Mucosa of descending colon (tissue), 3 donors: ENCODE data around the gene CACNA1E. TPM values are rescaled to one million over a fixed set of nuclear protein-coding genes. Genes with fewer than 3 reads are reported as not detected.

Experiments
- ATAC-seq: fragments of 200-7000 bp; cut with Tn5 transposase; one replicate; pipeline ENCODE4 v1.9.1; 2020; ENCODE audit warnings: mild to moderate bottlenecking, moderate library complexity
- DNase-seq, 3 donors: peaks; one replicate each; pipeline ENCODE4 v3.0.0-alpha.2; 2020
- H3K36me3 ChIP-seq: fragments of 200-600 bp; one replicate; pipeline ENCODE4 v1.8.0; 2021; ENCODE audit warnings: low read depth, mild to moderate bottlenecking
- H3K4me1 ChIP-seq: fragments of 200-600 bp; one replicate; pipeline ENCODE4 v1.8.0; 2021; ENCODE audit warnings: low read depth, mild to moderate bottlenecking
- H3K4me3 ChIP-seq: fragments of 200-600 bp; one replicate; pipeline ENCODE4 v1.8.0; 2021; ENCODE audit warnings: mild to moderate bottlenecking
- H3K9me3 ChIP-seq: fragments of 200-600 bp; one replicate; pipeline ENCODE4 v1.8.0; 2021; ENCODE audit warnings: mild to moderate bottlenecking
- intact Hi-C, 2 donors: fragments of 100-400 bp; cut with DNase I in 1 of 2; cut with micrococcal nuclease in 1 of 2; formaldehyde crosslinking; loops; one replicate each; pipeline versions ENCODE4 v1.11.0 to v1.11.1; 2022; cut with DNase I, micrococcal nuclease
- total RNA-seq, 3 donors: library from RNA; stranded (reverse); fragmentation: NEBNext Ultra II Directional in 2 of 3; extraction: Animal tissue kit (Norgen Biotek cat#: 25700) in 2 of 3; gene quantifications; one replicate each; pipeline versions ENCODE4 v1.2.1 to v1.2.4, GENCODE V29; 2021 to 2023
- TF ChIP-seq, protein P1 (sequence below): fragments of 200-600 bp; IDR thresholded peaks from one replicate; pipeline ENCODE4 v1.8.0; 2022; ENCODE audit warnings: antibody characterized with exemption, mild to moderate bottlenecking
- donor health status: DM: no; HTN: no; CAD: no; lungs with moderate emphysema.
- donor health status: DM: no; HTN: no; CAD: no.
- donor health status: DM: no; HTN: yes; CAD: no.

The CACNA1E gene
- total RNA-seq, 3 donors from 2014 or later = 0.09 to 1.4 (median 0.22) TPM

DNA sequence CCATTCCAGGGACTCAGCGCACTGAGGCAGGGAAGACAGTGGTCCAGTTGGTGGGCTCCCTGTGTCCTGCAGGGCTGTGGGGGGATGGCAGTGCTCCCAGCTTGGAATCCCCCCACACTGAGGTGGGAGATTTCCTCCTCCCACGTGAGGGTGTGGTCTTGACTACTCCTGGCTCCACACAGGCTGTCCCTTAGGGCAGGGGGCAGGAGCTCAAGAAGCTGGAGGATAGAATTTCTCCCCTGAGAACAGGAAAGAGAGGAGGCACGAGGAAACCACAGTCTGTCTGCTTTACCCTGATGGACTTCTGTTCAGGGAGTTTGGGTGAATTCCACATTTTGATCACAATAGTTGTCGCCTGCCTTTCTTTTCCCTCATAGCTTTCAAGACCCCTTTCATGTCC is 62.1 kb downstream of the CACNA1E start:
- TF ChIP-seq, protein P1, sequence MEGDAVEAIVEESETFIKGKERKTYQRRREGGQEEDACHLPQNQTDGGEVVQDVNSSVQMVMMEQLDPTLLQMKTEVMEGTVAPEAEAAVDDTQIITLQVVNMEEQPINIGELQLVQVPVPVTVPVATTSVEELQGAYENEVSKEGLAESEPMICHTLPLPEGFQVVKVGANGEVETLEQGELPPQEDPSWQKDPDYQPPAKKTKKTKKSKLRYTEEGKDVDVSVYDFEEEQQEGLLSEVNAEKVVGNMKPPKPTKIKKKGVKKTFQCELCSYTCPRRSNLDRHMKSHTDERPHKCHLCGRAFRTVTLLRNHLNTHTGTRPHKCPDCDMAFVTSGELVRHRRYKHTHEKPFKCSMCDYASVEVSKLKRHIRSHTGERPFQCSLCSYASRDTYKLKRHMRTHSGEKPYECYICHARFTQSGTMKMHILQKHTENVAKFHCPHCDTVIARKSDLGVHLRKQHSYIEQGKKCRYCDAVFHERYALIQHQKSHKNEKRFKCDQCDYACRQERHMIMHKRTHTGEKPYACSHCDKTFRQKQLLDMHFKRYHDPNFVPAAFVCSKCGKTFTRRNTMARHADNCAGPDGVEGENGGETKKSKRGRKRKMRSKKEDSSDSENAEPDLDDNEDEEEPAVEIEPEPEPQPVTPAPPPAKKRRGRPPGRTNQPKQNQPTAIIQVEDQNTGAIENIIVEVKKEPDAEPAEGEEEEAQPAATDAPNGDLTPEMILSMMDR = no peak
- Histone ChIP-seq H3K36me3 (no peaks in the 10 kb centered on the region), H3K4me1 (no peaks in the 10 kb centered on the region), H3K4me3 (no peak overlapping the region), H3K9me3 (no peaks in the 10 kb centered on the region)
- DNase-seq = no peak
- intact Hi-C loops = no loop called here
- no peak for ATAC-seq

DNA sequence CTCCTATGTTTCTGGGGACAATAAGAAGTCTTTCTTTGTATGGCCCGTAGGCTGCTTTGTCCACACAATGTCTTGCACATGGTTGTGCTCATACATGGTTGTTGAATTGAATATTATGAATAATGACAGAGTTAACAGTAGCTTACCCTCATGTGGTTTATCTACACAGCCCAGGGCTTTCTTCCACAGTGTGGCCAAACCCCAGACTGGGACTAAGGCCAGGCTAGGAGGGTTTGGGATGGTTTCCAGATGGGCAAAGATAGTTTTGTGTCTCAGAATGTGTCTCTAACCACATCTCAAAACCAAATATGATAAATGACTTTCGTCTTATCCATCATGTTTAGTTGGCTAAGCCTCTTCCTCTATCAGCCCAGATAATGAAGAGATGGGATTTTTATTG is 65.2 kb downstream of the CACNA1E start:
- ATAC-seq = no peak
- intact Hi-C loops = no loop called here
- DNase-seq = no peak

DNA sequence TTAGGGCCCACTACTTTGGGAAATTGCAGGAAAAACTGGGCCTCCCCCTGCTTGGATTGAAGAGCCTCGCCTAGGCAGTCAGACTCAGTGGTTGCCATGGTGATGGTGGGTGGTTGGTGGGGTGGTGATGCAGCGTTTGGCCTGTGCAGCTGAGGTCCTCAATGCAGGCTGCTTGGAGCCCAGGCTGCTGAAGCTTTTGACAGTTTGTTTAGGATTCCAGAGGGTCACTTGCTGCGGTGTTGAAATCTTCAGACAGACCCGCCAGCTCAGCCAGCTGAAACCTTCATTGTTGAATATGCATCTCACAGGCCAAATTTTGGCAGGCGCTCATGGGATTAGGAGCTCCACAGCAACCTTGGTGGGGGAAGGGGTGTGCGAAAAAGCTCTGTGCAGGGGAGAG is 67.9 kb downstream of the CACNA1E start:
- H3K9me3 ChIP-seq = no peaks in the 10 kb centered on the region
- ATAC-seq (peak; percentile 59), DNase-seq (peak; percentile 30 to 56 (median 33))
- intact Hi-C loops = no loop called here
- TF ChIP-seq, protein P1 = no peak
- H3K4me3 ChIP-seq = no peak overlapping the region
- no peaks in the 10 kb centered on the region for H3K36me3 ChIP-seq
- H3K4me1 ChIP-seq = no peaks in the 10 kb centered on the region

More for the DNA sequence above, 65.2 kb downstream of the CACNA1E start:
- Histone ChIP-seq H3K4me3 (no peak overlapping the region), H3K9me3 (no peaks in the 10 kb centered on the region), H3K4me1 (no peaks in the 10 kb centered on the region), H3K36me3 (no peaks in the 10 kb centered on the region)
- TF ChIP-seq, protein P1 = no peak

DNA sequence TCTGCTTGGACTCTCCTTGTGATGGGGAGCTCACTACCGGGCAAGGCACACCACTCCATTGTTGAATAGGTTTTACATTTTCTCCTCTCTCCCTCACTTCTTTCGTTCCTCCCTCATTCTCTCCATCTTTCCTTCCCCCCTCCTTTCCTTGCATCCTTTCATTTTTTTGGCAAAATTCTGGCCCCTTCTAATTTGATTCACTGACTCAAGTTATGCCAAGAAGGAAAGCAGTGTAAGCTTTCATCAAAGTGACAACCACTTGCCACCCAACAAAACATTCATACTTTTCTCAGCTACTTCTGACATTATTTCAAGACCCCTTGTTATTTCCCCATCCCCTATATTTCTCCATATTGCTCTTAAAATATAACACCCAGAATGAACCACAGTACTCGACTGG is 68.4 kb downstream of the CACNA1E start:
- TF ChIP-seq, protein P1 = no peak
- ATAC-seq (no peak), DNase-seq (no peak)
- H3K4me1 ChIP-seq = no peaks in the 10 kb centered on the region
- no peak overlapping the region for H3K4me3 ChIP-seq
- H3K36me3 ChIP-seq = no peaks in the 10 kb centered on the region
- intact Hi-C loops = no loop called here
- H3K9me3 ChIP-seq = no peaks in the 10 kb centered on the region

DNA sequence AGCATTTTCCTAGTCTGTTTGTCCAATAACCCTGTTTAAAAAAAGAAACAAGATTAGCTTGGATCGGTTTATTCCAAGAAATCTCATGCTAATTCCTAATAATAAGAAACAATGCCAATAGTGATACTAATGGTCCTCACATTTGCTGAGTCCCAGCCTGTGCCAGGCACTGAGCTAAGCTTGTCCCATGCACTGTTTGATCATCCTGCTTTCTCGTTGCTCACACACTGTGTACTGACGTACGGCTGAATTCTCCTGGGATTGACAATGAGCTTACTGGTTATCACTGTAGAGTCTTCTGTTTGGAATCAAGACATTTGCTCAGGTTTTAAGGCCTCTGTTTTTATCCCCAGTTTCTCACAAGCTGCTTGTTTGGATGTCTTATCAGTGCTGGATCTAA is 71.1 kb downstream of the CACNA1E start:
- DNase-seq = no peak
- no peaks in the 10 kb centered on the region for H3K4me1 ChIP-seq
- ATAC-seq = no peak
- no peaks in the 10 kb centered on the region for H3K9me3 ChIP-seq
- H3K4me3 ChIP-seq = no peak overlapping the region
- TF ChIP-seq, protein P1 = no peak
- H3K36me3 ChIP-seq = no peaks in the 10 kb centered on the region
- intact Hi-C loops = no loop called here

DNA sequence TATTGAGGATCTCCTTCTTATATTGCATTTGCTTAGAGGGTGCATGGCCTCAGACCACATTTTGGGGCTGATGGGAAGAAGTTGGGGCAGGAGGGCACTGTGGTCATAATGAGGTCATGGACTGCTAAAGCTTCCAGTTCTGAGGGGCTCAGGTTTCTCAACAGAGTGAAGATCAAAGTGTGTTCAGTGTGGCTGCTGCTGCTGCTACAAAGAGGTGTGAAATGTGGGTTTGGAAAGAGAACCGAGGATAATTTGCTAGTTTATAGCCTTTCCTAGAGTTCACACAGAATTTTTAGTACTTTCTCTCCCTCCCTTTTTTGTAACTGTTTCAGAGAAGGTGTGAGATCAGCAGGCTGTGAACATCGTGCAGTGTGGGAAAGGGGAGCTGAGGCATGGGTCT is 73.3 kb downstream of the CACNA1E start:
- no peaks in the 10 kb centered on the region for H3K36me3 ChIP-seq
- intact Hi-C loops = no loop called here

More for the DNA sequence above, 73.3 kb downstream of the CACNA1E start:
- TF ChIP-seq, protein P1 = no peak
- DNase-seq (no peak), ATAC-seq (no peak)
- H3K4me3 ChIP-seq = no peak overlapping the region
- H3K4me1 ChIP-seq = no peaks in the 10 kb centered on the region
- no peaks in the 10 kb centered on the region for H3K9me3 ChIP-seq
